ENCODE data around the gene ANKK1.

ANKK1 gene

GRCh38 chr11:113387605-113388211 lies at the start of gene ANKK1:
Gene ANKK1, plus strand, starts transcription at chr11:113387779. Its CDS starts 106 bp downstream, at chr11:113387885.
- Histone ChIP-seq H3K4me1 (ENCODE audit: control insufficient read depth in 1 of 2, insufficient read depth in 1 of 2, low read depth in 1 of 2, low read length in 1 of 2) (no peaks in the 10 kb centered on the region), H3K36me3 (no peaks in the 10 kb centered on the region), H3K9me3 (no peaks in the 10 kb centered on the region), H3K27ac (no peak within 1 kb of the TSS), H3K4me3 (ENCODE audit: low read depth in 1 of 2, low read length in 1 of 2) (no peak within 1 kb of the TSS), H3K27me3 (peaks cover 65% of the 10 kb centered on the region)
- no peak for TF ChIP-seq CTCF (IDR thresholded peaks at IDR 0.05)

GRCh38 chr11:113338730-113339129 lies 48.8 kb upstream of the ANKK1 start:
- H3K36me3 ChIP-seq = no peaks in the 10 kb centered on the region

GRCh38 chr11:113339929-113340589 lies 47.5 kb upstream of the ANKK1 start:
- Histone ChIP-seq H3K36me3 (no peaks in the 10 kb centered on the region), H3K4me3 (ENCODE audit: low read depth in 1 of 2, low read length in 1 of 2) (no peak overlapping the region), H3K9me3 (no peaks in the 10 kb centered on the region), H3K4me1 (ENCODE audit: control insufficient read depth in 1 of 2, insufficient read depth in 1 of 2, low read depth in 1 of 2, low read length in 1 of 2) (no peaks in the 10 kb centered on the region), H3K27me3 (no peaks in the 10 kb centered on the region), H3K27ac (no peak overlapping the region)
- TF ChIP-seq CTCF (IDR thresholded peaks at IDR 0.05) = no peak

More at GRCh38 chr11:113338730-113339129, 48.8 kb upstream of the ANKK1 start:
- no peak overlapping the region for H3K4me3 ChIP-seq (ENCODE audit: low read depth in 1 of 2, low read length in 1 of 2)
- no peaks in the 10 kb centered on the region for H3K9me3 ChIP-seq
- no peaks in the 10 kb centered on the region for H3K27me3 ChIP-seq
- no peak overlapping the region for H3K27ac ChIP-seq
- no peaks in the 10 kb centered on the region for H3K4me1 ChIP-seq (ENCODE audit: control insufficient read depth in 1 of 2, insufficient read depth in 1 of 2, low read depth in 1 of 2, low read length in 1 of 2)
- TF ChIP-seq CTCF (IDR thresholded peaks at IDR 0.05) = no peak

- no peak overlapping the region for H3K27ac ChIP-seq
- H3K9me3 ChIP-seq = no peaks in the 10 kb centered on the region
- no peak overlapping the region for H3K4me3 ChIP-seq (ENCODE audit: low read depth in 1 of 2, low read length in 1 of 2)
- H3K36me3 ChIP-seq = no peaks in the 10 kb centered on the region
- no peak for TF ChIP-seq CTCF (IDR thresholded peaks at IDR 0.05)
- no peaks in the 10 kb centered on the region for H3K27me3 ChIP-seq
- H3K4me1 ChIP-seq (ENCODE audit: control insufficient read depth in 1 of 2, insufficient read depth in 1 of 2, low read depth in 1 of 2, low read length in 1 of 2) = no peaks in the 10 kb centered on the region
Observed at GRCh38 chr11:113341388-113342165, 46.0 kb upstream of the ANKK1 start.

GRCh38 chr11:113345978-113346377 lies 41.6 kb upstream of the ANKK1 start:
- Histone ChIP-seq H3K27me3 (no peaks in the 10 kb centered on the region), H3K27ac (no peak overlapping the region), H3K9me3 (no peaks in the 10 kb centered on the region), H3K4me3 (ENCODE audit: low read depth in 1 of 2, low read length in 1 of 2) (no peak overlapping the region), H3K36me3 (no peaks in the 10 kb centered on the region), H3K4me1 (ENCODE audit: control insufficient read depth in 1 of 2, insufficient read depth in 1 of 2, low read depth in 1 of 2, low read length in 1 of 2) (no peaks in the 10 kb centered on the region)
- no peak for TF ChIP-seq CTCF (IDR thresholded peaks at IDR 0.05)
